GM08714 (cell line): ENCODE measurements around the gene BSPRY.
"Not testable (repeated sequence)": the region's sequence is repeated elsewhere in the genome, so short reads cannot be mapped to it uniquely, and the experiment has no call there.

Source experiments
- H3K4me3 ChIP-seq: fragments of 200-500 bp; sonication (Bioruptor generic); 2 replicates; pipeline ENCODE4 v1.5.1; 2014; ENCODE audit warnings: mild to moderate bottlenecking, low read length, inconsistent platforms
- ZNF274 ChIP-seq: IDR thresholded peaks from 2 replicates; pipeline ENCODE4 v1.6.1; 2012; ENCODE audit warnings: mild to moderate bottlenecking, low read depth, low read length

BSPRY gene

DNA sequence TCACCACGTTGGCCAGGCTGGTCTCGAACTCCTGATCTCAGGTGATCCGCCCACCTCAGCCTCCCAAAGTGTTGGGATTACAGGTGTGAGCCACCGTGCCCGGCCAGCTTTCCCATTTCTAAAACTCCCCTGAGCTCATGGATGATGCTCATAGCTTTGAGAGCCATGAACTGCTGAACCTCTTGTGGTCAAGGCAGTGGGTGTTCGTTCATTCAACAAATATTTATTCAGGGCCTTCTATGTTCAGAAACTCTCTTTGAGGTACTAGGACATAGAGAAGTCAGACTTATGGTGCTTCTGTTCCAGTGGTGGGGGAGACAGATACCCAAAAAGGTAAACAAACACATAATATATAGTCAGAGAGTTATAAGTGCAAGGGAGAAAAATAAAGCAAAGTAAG is 2.7 kb downstream of the BSPRY start:
- no peak overlapping the region for H3K4me3 ChIP-seq
- TF ChIP-seq ZNF274 = no peak

DNA sequence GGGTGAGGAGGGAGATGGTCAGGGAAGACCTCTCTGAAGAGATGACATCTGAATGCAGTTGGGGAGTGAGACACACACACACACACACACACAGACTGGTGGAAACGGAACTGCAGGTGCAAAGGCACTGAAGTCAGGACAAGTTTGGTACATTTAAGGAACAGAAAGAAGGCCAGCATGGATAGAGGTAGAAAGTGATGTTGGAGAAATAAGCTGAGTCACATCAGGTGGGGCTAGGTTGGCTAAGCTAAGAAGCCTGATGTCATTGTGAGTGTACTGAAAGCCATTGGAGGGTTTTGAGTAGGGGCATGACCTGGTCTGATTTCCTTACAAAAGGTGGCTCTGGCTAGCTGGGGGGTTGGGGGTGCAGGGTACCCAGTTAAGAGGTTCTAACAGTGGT is 3.1 kb downstream of the BSPRY start:
- no peak for TF ChIP-seq ZNF274
- no peak overlapping the region for H3K4me3 ChIP-seq

DNA sequence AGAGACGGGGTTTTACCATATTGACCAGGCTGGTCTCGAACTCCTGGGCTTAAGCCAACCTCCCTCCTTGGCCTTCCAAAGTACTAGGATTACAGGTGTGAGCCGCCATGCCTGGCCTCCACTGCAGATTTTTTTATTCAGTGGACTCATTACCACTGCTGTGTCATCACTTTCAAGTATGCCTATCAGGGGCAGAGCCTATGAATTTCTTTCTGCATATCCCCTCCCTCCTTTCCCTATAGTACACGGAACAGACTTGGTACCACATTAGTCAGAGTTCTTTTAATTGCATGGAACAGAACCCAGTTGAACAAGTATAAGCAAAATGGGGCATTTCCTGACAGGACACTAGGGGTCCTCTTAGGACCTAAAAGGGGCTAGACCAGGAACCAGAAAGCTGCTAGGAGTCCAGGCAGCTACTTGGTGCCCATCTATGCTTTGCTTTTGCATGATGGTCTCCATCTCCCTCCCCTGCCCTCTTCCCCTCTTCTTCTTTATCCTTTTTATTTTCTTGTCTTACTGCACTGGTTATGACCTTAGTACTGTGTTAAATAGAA is 5.8 kb downstream of the BSPRY start:
- no peak for TF ChIP-seq ZNF274

GRCh38 chr9:113356686-113357292 is 7.4 kb downstream of the BSPRY start:
- no peak overlapping the region for H3K4me3 ChIP-seq
- no peak for TF ChIP-seq ZNF274

More for the DNA sequence above, 5.8 kb downstream of the BSPRY start:
- no peak overlapping the region for H3K4me3 ChIP-seq

GRCh38 chr9:113359385-113359784 is 10.0 kb downstream of the BSPRY start:
- no peak overlapping the region for H3K4me3 ChIP-seq
- no peak for TF ChIP-seq ZNF274

DNA sequence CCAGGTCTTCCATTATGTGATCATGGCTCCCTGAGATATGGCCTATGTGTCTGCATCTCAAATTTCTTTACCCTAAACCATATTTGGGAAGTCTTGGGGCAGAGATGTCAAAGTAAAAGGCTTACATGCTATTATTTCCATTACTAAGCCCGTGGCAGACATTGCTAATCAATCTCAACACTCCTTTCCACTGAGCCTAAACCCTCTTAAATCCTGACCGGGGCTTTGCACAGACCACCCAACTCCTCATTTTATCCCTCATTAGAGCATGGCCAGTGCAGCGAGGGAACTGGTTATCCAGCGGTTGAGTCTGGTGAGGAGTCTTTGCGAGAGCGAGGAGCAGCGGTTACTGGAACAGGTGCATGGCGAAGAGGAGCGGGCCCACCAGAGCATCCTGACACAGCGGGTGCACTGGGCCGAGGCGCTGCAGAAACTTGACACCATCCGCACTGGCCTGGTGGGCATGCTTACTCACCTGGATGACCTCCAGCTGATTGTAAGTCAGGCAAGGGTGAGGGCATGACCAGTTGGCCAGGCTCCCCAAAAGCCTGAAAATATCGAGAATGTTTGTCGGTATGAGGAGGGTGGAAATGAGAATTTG is 11.0 kb downstream of the BSPRY start:
- no peak for TF ChIP-seq ZNF274
- H3K4me3 ChIP-seq = no peak overlapping the region

DNA sequence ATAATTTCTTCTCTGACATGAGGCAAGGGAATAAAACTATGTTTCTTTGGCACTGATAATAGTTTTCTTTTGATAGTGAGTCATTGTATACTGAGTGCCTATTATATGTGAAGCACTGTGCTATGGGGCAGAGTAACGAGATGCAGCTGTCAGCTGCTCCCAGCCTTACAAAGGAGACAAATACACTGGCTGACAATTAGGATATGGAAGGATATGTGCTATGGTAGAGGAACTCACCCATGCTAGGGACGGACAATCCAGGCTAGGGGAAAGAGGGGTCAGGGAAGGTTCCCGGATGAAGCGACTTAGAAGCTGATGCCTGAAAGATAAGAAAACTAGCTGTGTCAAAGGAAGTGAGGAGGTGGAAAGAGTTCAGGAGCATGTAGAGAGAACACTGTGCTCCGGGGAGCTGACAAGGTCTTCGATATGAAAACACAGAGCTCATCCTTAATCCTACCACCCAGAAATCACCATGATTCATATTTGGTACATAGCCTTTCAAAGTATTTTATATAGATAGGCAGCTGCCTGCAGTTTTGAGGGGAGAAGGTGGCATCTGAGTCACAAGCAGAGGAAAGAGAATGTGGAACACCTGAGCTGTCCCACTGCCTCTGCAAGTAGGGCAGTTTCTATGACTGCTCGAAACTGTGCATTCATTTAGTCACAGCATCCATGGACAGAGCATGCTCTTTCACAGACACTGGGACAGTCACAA is 12.1 kb downstream of the BSPRY start:
- H3K4me3 ChIP-seq = no peak overlapping the region
- TF ChIP-seq ZNF274 = no peak

GRCh38 chr9:113363336-113363735 is 14.0 kb downstream of the BSPRY start:
- no peak for TF ChIP-seq ZNF274
- H3K4me3 ChIP-seq = no peak overlapping the region

- H3K4me3 ChIP-seq = no peak overlapping the region
- no peak for TF ChIP-seq ZNF274
These were observed 15.6 kb downstream of the BSPRY start for GRCh38 chr9:113364951-113365350.

- not testable (repeated sequence) for H3K4me3 ChIP-seq
These were observed 16.3 kb downstream of the BSPRY start for GRCh38 chr9:113365652-113366051.

DNA sequence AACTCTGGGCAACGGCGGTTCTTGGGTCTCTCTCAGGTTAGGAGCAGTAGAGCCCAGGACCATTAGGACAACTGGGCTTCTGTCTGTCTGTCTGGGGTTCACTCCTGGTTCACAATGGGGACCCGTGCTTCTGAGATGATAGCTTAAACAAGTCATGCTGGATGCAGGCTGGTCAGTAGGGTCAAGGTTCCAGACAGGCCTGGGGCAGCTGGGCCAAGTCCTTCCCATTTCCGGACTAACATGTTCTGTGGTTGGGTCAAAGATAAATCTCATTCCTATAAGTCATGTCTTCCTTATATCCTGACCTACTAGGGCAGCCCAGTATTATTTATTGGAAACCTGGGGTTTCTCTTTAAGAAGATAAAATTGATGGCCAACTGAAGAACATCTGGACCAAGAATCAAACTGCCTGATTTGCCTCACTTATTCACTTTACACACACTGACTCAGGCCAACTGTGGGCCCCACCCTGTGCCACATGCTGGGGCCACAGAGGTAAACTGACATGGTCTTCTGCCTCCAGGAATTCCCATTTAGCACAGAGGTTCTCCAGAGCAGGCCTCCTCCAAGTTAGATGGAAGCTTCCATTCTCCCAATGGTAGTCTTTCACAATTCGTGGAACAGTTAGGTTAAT is 19.1 kb downstream of the BSPRY start:
- no peak overlapping the region for H3K4me3 ChIP-seq
- TF ChIP-seq ZNF274 = no peak

DNA sequence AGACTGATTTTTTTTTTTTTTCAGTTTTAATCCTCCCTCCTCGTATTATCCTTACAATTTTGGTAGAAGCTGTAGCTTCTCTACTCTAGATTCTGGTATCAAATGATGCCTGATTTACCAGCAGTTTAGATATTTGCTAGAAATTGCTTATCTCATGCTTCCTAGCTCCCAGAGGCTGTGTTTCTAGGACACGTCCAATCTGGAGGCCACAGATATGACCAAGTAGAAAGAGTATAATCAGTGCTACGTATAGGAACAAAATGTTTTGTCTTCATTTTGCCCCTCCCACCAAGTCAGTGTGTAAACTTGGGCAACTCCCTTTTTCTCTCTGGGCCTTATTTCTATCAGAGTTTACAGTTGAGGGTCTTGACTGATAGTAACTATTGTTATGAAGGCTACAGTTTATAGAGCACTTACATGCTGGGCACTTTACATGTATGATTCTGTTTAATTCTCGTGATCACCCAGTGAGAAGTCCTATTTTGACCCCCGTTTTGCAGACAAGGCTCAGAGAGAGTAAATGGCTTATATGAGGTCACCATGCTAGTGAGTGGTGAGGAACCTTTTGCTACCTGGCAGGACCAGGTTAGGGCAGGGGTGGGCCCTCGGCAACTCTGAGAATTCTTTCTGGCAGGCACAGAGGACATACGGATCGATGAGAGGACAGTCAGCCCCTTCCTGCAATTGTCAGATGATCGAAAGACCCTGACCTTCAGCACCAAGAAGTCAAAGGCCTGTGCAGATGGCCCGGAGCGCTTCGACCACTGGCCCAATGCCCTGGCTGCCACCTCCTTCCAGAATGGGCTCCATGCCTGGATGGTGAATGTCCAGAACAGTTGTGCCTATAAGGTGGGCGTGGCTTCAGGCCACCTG is 19.9 kb downstream of the BSPRY start:
- no peak overlapping the region for H3K4me3 ChIP-seq
- TF ChIP-seq ZNF274 = no peak

GRCh38 chr9:113369855-113370140 is 20.5 kb downstream of the BSPRY start:
- TF ChIP-seq ZNF274 = no peak
- H3K4me3 ChIP-seq = no peak overlapping the region

GRCh38 chr9:113370806-113371325 is 21.5 kb downstream of the BSPRY start:
- H3K4me3 ChIP-seq = no peak overlapping the region
- TF ChIP-seq ZNF274 = no peak

- no peak for TF ChIP-seq ZNF274
- H3K4me3 ChIP-seq = no peak overlapping the region
These were observed 22.7 kb downstream of the BSPRY start for GRCh38 chr9:113372059-113372458.
